ENCODE measurements around the gene HAPLN2. TPM values are rescaled to one million over a fixed set of nuclear protein-coding genes. Genes with fewer than 3 reads are reported as not detected.

HAPLN2 gene
- polyA plus RNA-seq, 4 donors: 0.16 to 0.63 (median 0.28) TPM

Other genes with a start within 250 kb of the HAPLN2 start
- 10 to 100 TPM; 21.1 to 30.2 (median 24.2) TPM for gene MEF2D, start 118.6 kb upstream of the HAPLN2 start, polyA plus RNA-seq (ENCODE audit: insufficient read length in 4 of 4)
- 10 to 100 TPM; 11.6 to 15.7 (median 13.6) TPM for gene IQGAP3, start 46.9 kb upstream of the HAPLN2 start, polyA plus RNA-seq (ENCODE audit: insufficient read length in 4 of 4)
- gene TTC24, start 39.7 kb upstream of the HAPLN2 start, polyA plus RNA-seq (ENCODE audit: insufficient read length in 4 of 4): 1 to 10 TPM in 2 of 4 donors, under 1 TPM in 2; 0.79 to 2.0 (median 1.1) TPM
- 10 to 100 TPM; 53.7 to 75.2 (median 74.5) TPM for gene NAXE, start 27.6 kb upstream of the HAPLN2 start, polyA plus RNA-seq (ENCODE audit: insufficient read length in 4 of 4)
- 10 to 100 TPM; 20.5 to 35.1 (median 32.8) TPM for gene GPATCH4, start 17.9 kb upstream of the HAPLN2 start, polyA plus RNA-seq (ENCODE audit: insufficient read length in 4 of 4)
- gene BCAN, start 22.7 kb downstream of the HAPLN2 start, polyA plus RNA-seq (ENCODE audit: insufficient read length in 4 of 4): under 1 TPM; 0.21 to 0.82 (median 0.36) TPM
- 100 to 1,000 TPM in 3 of 4 donors, 10 to 100 TPM in 1; 55.8 to 159 (median 147) TPM for gene NES, start 58.0 kb downstream of the HAPLN2 start, polyA plus RNA-seq (ENCODE audit: insufficient read length in 4 of 4)
- gene CRABP2, start 86.2 kb downstream of the HAPLN2 start, polyA plus RNA-seq (ENCODE audit: insufficient read length in 4 of 4): 100 to 1,000 TPM in 2 of 4 donors, 10 to 100 TPM in 2; 96.4 to 313 (median 105) TPM
- gene METTL25B, start 109.1 kb downstream of the HAPLN2 start, polyA plus RNA-seq (ENCODE audit: insufficient read length in 4 of 4): 10 to 100 TPM; 29.3 to 49.2 (median 31.7) TPM
- 10 to 100 TPM; 39.0 to 46.1 (median 43.7) TPM for gene ISG20L2, start 109.4 kb downstream of the HAPLN2 start, polyA plus RNA-seq (ENCODE audit: insufficient read length in 4 of 4)
- gene MRPL24, start 121.7 kb downstream of the HAPLN2 start, polyA plus RNA-seq (ENCODE audit: insufficient read length in 4 of 4): 10 to 100 TPM; 45.8 to 72.7 (median 66.1) TPM
- 100 to 1,000 TPM; 174 to 284 (median 268) TPM for gene HDGF, start 132.3 kb downstream of the HAPLN2 start, polyA plus RNA-seq (ENCODE audit: insufficient read length in 4 of 4)
- 100 to 1,000 TPM in 3 of 4 donors, 10 to 100 TPM in 1; 94.8 to 133 (median 117) TPM for gene PRCC, start 148.1 kb downstream of the HAPLN2 start, polyA plus RNA-seq (ENCODE audit: insufficient read length in 4 of 4)
- 1 to 10 TPM in 2 of 4 donors, under 1 TPM in 2; 0.60 to 2.3 (median 0.95) TPM for gene SH2D2A, start 197.4 kb downstream of the HAPLN2 start, polyA plus RNA-seq (ENCODE audit: insufficient read length in 4 of 4)
- gene INSRR, start 239.7 kb downstream of the HAPLN2 start, polyA plus RNA-seq (ENCODE audit: insufficient read length in 4 of 4): 1 to 10 TPM; 1.0 to 3.9 (median 1.3) TPM
- 1 to 10 TPM; 1.2 to 3.1 (median 2.0) TPM for gene NTRK1, start 241.4 kb downstream of the HAPLN2 start, polyA plus RNA-seq (ENCODE audit: insufficient read length in 4 of 4)